Smooth muscle cell (in vitro differentiated cells): ENCODE data around the gene RCHY1. TPM values are rescaled to one million over a fixed set of nuclear protein-coding genes. Genes with fewer than 3 reads are reported as not detected.
A peak's percentile ranks its signal among the peaks of the same experiment; 100 is the strongest.
"Not testable (repeated sequence)": the region's sequence is repeated elsewhere in the genome, so short reads cannot be mapped to it uniquely, and the experiment has no call there.

Experiments
- DNase-seq: peaks from one replicate; lab custom pipeline; 2025; ENCODE audit not compliant: unreplicated experiment; lab: John Stamatoyannopoulos, UW
- H2AFZ ChIP-seq: fragments of 200-600 bp; sonication (generic); 2 replicates; pipeline ENCODE4 v1.6.0; 2016; ENCODE audit warnings: antibody characterized with exemption, low read depth, mild to moderate bottlenecking
- H3F3A ChIP-seq: fragments of 200-600 bp; sonication (generic); 2 replicates; pipeline ENCODE4 v1.6.0; 2017; ENCODE audit warnings: antibody characterized with exemption, low read depth
- H3K27ac ChIP-seq: fragments of 200-600 bp; sonication (generic); 2 replicates; pipeline ENCODE4 v1.5.1; 2016; ENCODE audit warnings: low read depth, mild to moderate bottlenecking
- H3K27me3 ChIP-seq: fragments of 200-600 bp; sonication (generic); 2 replicates; pipeline ENCODE4 v1.6.1; 2016; ENCODE audit warnings: low read depth, mild to moderate bottlenecking
- H3K36me3 ChIP-seq: fragments of 200-600 bp; sonication (generic); 2 replicates; pipeline ENCODE4 v1.5.1; 2016; ENCODE audit warnings: low read depth
- H3K4me1 ChIP-seq: fragments of 200-600 bp; sonication (generic); 2 replicates; pipeline ENCODE4 v1.5.1; 2016; ENCODE audit warnings: low read depth
- H3K4me2 ChIP-seq: fragments of 200-600 bp; sonication (generic); 2 replicates; pipeline ENCODE4 v1.6.0; 2016; ENCODE audit warnings: mild to moderate bottlenecking
- H3K4me3 ChIP-seq: fragments of 200-600 bp; sonication (generic); 2 replicates; pipeline ENCODE4 v1.5.1; 2016; ENCODE audit warnings: mild to moderate bottlenecking
- H3K79me2 ChIP-seq: fragments of 200-600 bp; sonication (generic); 2 replicates; pipeline ENCODE4 v1.6.0; 2016; ENCODE audit warnings: low read depth, mild to moderate bottlenecking
- H3K9ac ChIP-seq: fragments of 200-600 bp; sonication (generic); 2 replicates; pipeline ENCODE4 v1.6.0; 2016; ENCODE audit warnings: low read depth
- H3K9me3 ChIP-seq: fragments of 200-600 bp; sonication (generic); replicated peaks from 2 replicates; pipeline ENCODE4 v1.5.1; 2016; ENCODE audit warnings: low read depth
- H4K20me1 ChIP-seq: fragments of 200-600 bp; sonication (generic); 2 replicates; pipeline ENCODE4 v1.6.0; 2016; ENCODE audit warnings: low read depth
- CTCF ChIP-seq: fragments of 200-600 bp; sonication (generic); IDR thresholded peaks from 2 replicates; pipeline ENCODE4 v1.5.1; 2017; ENCODE audit warnings: borderline replicate concordance, mild to moderate bottlenecking, antibody characterized with exemption; ENCODE audit not compliant: insufficient read depth, poor library complexity, severe bottlenecking
- WGBS: methylation state at CpG from one replicate; pipeline ENCODE4 v1.1.7; 2016; ENCODE audit warnings: low lambda C conversion rate; 5-methylcytosine and 5-hydroxymethylcytosine counted together
- polyA plus RNA-seq: library from polyadenylated mRNA; unstranded; fragments of >200 nt; fragmentation: Nextera tagmentation; extraction: Ambion mirVana; gene quantifications from 2 replicates; pipeline ENCODE4 v1.2.1, GENCODE V29; 2016
- total RNA-seq: library from RNA; depleted of rRNA; stranded (reverse); fragments of >200 nt; gene quantifications from 2 replicates; pipeline ENCODE4 v1.2.3, GENCODE V29; 2014

The RCHY1 gene
- total and polyA plus RNA-seq, 2 experiments from 2014 or later = 19.3 to 45.9 TPM

- no peaks in the 10 kb centered on the region for H3K9me3 ChIP-seq
- no peak for DNase-seq
- no peak overlapping the region for H3K9ac ChIP-seq
- no peak overlapping the region for H3K4me2 ChIP-seq
- H3K27me3 ChIP-seq = no peaks in the 10 kb centered on the region
- no peak for TF ChIP-seq CTCF
- WGBS = 83% methylated on average over 15 of the region's 15 CpGs
- no peaks in the 10 kb centered on the region for H3K4me1 ChIP-seq
- no peaks in the 10 kb centered on the region for H4K20me1 ChIP-seq
- peaks cover 8% of the 10 kb centered on the region for H3F3A ChIP-seq
- no peak overlapping the region for H3K4me3 ChIP-seq
- H3K36me3 ChIP-seq = no peaks in the 10 kb centered on the region
- no peak overlapping the region for H3K27ac ChIP-seq
- H2AFZ ChIP-seq = no peak overlapping the region
- H3K79me2 ChIP-seq = no peaks in the 10 kb centered on the region
Measured at GRCh38 chr4:75547647-75548387, 33.6 kb upstream of the RCHY1 start.

- Histone ChIP-seq H3K9me3 (no peaks in the 10 kb centered on the region), H3K27me3 (no peaks in the 10 kb centered on the region), H3K27ac (peak overlapping the region; percentile 97), H3K36me3 (no peaks in the 10 kb centered on the region), H3F3A (peaks cover 8% of the 10 kb centered on the region), H3K4me2 (peak overlapping the region; percentile 13), H3K4me3 (no peak overlapping the region), H4K20me1 (no peaks in the 10 kb centered on the region), H3K79me2 (no peaks in the 10 kb centered on the region), H2AFZ (no peak overlapping the region), H3K4me1 (peaks cover 6% of the 10 kb centered on the region), H3K9ac (peak overlapping the region; percentile 27)
- DNase-seq = no peak
- 40% methylated on average over 5 of the region's 5 CpGs for WGBS
- no peak for TF ChIP-seq CTCF
Measured at GRCh38 chr4:75545526-75545925, 31.3 kb upstream of the RCHY1 start.

- no peaks in the 10 kb centered on the region for H3K27me3 ChIP-seq
- no peaks in the 10 kb centered on the region for H3K36me3 ChIP-seq
- TF ChIP-seq CTCF = no peak
- H3K9ac ChIP-seq = no peak overlapping the region
- WGBS = 94% methylated on average over 3 of the region's 3 CpGs
- no peak overlapping the region for H3K4me2 ChIP-seq
- peak overlapping the region; percentile 97 for H3K27ac ChIP-seq
- DNase-seq = no peak
- peaks cover 6% of the 10 kb centered on the region for H3K4me1 ChIP-seq
- no peaks in the 10 kb centered on the region for H3K9me3 ChIP-seq
- no peak overlapping the region for H3K4me3 ChIP-seq
- H4K20me1 ChIP-seq = no peaks in the 10 kb centered on the region
- H3K79me2 ChIP-seq = no peaks in the 10 kb centered on the region
- H2AFZ ChIP-seq = no peak overlapping the region
- H3F3A ChIP-seq = peaks cover 8% of the 10 kb centered on the region
Measured at GRCh38 chr4:75544870-75545269, 30.7 kb upstream of the RCHY1 start.

GRCh38 chr4:75544220-75544619 lies 30.0 kb upstream of the RCHY1 start:
- H3K9ac ChIP-seq, DNase-seq, H3K4me3 ChIP-seq, H3K27me3 ChIP-seq, H3K4me2 ChIP-seq, H2AFZ ChIP-seq, H3K9me3 ChIP-seq, H3K4me1 ChIP-seq, H3K79me2 ChIP-seq, H4K20me1 ChIP-seq, H3K36me3 ChIP-seq, H3F3A ChIP-seq: not testable (repeated sequence)
- WGBS = 75% methylated on average over 8 of the region's 8 CpGs
- peak overlapping the region; percentile 97 for H3K27ac ChIP-seq
